Measurements from ENCODE around the gene DLK1.

DNA sequence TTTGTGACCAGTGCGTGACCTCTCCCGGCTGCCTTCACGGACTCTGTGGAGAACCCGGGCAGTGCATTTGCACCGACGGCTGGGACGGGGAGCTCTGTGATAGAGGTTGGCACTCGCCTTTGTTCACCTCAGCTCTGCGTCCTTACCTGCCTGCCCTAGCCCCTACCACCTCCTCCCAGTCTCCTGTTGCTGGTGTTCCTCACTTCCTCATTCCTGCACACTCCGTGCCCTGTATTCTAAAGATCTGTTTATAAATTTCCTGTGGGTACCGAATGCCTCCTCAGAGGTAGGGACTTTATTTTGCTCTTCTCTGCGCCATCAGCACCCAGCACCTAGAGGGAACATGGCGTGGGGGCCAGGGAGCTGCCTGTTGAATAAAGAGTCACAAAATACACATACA lies 2.3 kb downstream of the DLK1 start:
- TF ChIP-seq, protein P1, sequence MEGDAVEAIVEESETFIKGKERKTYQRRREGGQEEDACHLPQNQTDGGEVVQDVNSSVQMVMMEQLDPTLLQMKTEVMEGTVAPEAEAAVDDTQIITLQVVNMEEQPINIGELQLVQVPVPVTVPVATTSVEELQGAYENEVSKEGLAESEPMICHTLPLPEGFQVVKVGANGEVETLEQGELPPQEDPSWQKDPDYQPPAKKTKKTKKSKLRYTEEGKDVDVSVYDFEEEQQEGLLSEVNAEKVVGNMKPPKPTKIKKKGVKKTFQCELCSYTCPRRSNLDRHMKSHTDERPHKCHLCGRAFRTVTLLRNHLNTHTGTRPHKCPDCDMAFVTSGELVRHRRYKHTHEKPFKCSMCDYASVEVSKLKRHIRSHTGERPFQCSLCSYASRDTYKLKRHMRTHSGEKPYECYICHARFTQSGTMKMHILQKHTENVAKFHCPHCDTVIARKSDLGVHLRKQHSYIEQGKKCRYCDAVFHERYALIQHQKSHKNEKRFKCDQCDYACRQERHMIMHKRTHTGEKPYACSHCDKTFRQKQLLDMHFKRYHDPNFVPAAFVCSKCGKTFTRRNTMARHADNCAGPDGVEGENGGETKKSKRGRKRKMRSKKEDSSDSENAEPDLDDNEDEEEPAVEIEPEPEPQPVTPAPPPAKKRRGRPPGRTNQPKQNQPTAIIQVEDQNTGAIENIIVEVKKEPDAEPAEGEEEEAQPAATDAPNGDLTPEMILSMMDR (IDR thresholded peaks at IDR 0.05 in 4 of 5, conservative IDR thresholded peaks at IDR 0.05 in 1 of 5): no peak
- no peak for TF ChIP-seq POLR2A (IDR thresholded peaks at IDR 0.05)
